Liver (tissue), 9 donors: ENCODE data around the gene EIF3K. TPM values are rescaled to one million over a fixed set of nuclear protein-coding genes. Genes with fewer than 3 reads are reported as not detected.

Experiments used
- DNase-seq: peaks from one replicate; pipeline ENCODE4 v3.0.0-alpha.2; 2017; ENCODE audit warnings: low spot score
- H3K27ac ChIP-seq, 2 donors: one replicate each; pipeline ENCODE4 v1.7.0; 2013; ENCODE audit warnings: inconsistent platforms in 2 of 2, low read length in 2 of 2, control low read depth in 1 of 2, low read depth in 1 of 2, mild to moderate bottlenecking in 1 of 2
- H3K27me3 ChIP-seq, 4 donors: one replicate each; pipeline versions ENCODE4 v1.6.1 to v1.7.0; 2013; ENCODE audit warnings: low read length in 3 of 4, inconsistent platforms in 1 of 4, mild to moderate bottlenecking in 1 of 4, moderate library complexity in 1 of 4; ENCODE audit not compliant: control insufficient read depth in 4 of 4, insufficient read depth in 4 of 4
- H3K36me3 ChIP-seq, 4 donors: one replicate each; pipeline versions ENCODE4 v1.6.1 to v1.7.0; 2013; ENCODE audit warnings: low read length in 3 of 4, mild to moderate bottlenecking in 3 of 4, low read depth in 1 of 4, moderate library complexity in 1 of 4; ENCODE audit not compliant: control insufficient read depth in 4 of 4, insufficient read depth in 3 of 4
- H3K4me1 ChIP-seq, 4 donors: one replicate each; pipeline versions ENCODE4 v1.6.1 to v1.7.0; 2013; ENCODE audit warnings: low read length in 3 of 4, mild to moderate bottlenecking in 3 of 4, moderate library complexity in 1 of 4; ENCODE audit not compliant: control insufficient read depth in 4 of 4, insufficient read depth in 4 of 4
- H3K4me3 ChIP-seq, 3 donors: one replicate each; pipeline versions ENCODE4 v1.6.1 to v1.7.0; 2013; ENCODE audit warnings: low read length in 3 of 3, control low read depth in 1 of 3, low read depth in 1 of 3, mild to moderate bottlenecking in 1 of 3
- H3K9ac ChIP-seq, 2 donors: one replicate each; pipeline ENCODE4 v1.7.0; 2013; ENCODE audit warnings: low read length in 2 of 2, mild to moderate bottlenecking in 2 of 2, moderate library complexity in 2 of 2, control low read depth in 1 of 2, low read depth in 1 of 2
- H3K9me3 ChIP-seq, 4 donors: one replicate each; pipeline versions ENCODE4 v1.6.1 to v1.7.0; 2013; ENCODE audit warnings: low read length in 3 of 4; ENCODE audit not compliant: control insufficient read depth in 4 of 4
- ATF3 ChIP-seq: IDR thresholded peaks from 2 replicates; pipeline ENCODE4 v1.6.1; 2016; ENCODE audit warnings: antibody characterized with exemption
- FOXA2 ChIP-seq: IDR thresholded peaks from 2 replicates; pipeline ENCODE4 v1.6.1; 2016; ENCODE audit warnings: antibody characterized with exemption
- GABPA ChIP-seq, 2 donors: IDR thresholded peaks in 1 of 2; conservative IDR thresholded peaks in 1 of 2; 2 replicates each; pipeline ENCODE4 v1.6.1; 2016; ENCODE audit warnings: antibody characterized with exemption in 2 of 2, mild to moderate bottlenecking in 1 of 2, moderate library complexity in 1 of 2
- HNF4A ChIP-seq, 2 donors: conservative IDR thresholded peaks; 2 replicates each; pipeline ENCODE4 v1.6.1; 2016; ENCODE audit warnings: antibody characterized with exemption in 2 of 2, mild to moderate bottlenecking in 2 of 2
- JUND ChIP-seq, 2 donors: IDR thresholded peaks; 2 replicates each; pipeline ENCODE4 v1.6.1; 2016; ENCODE audit warnings: antibody characterized with exemption in 2 of 2
- RAD21 ChIP-seq, 2 donors: IDR thresholded peaks; 2 replicates each; pipeline ENCODE4 v1.6.1; 2016; ENCODE audit warnings: antibody characterized with exemption in 2 of 2, mild to moderate bottlenecking in 2 of 2
- RXRA ChIP-seq, 2 donors: IDR thresholded peaks; 2 replicates each; pipeline ENCODE4 v1.6.1; 2017 to 2018; ENCODE audit warnings: antibody characterized with exemption in 2 of 2, mild to moderate bottlenecking in 1 of 2
- TAF1 ChIP-seq: conservative IDR thresholded peaks from 2 replicates; pipeline ENCODE4 v1.6.1; 2016; ENCODE audit warnings: antibody characterized with exemption, mild to moderate bottlenecking
- YY1 ChIP-seq: IDR thresholded peaks from 2 replicates; pipeline ENCODE4 v1.6.1; 2016; ENCODE audit warnings: antibody characterized with exemption, mild to moderate bottlenecking
- WGBS: extraction: QIAGEN DNeasy Blood & Tissue Kit; methylation state at CpG from one replicate; pipeline ENCODE4 v1.1.7; 2013; 5-methylcytosine and 5-hydroxymethylcytosine counted together
- polyA plus RNA-seq, 2 donors: library from polyadenylated mRNA; stranded (reverse) in 1 of 2; unstranded in 1 of 2; fragments of 200-250 nt in 1 of 2; fragments of >200 nt in 1 of 2; fragmentation: Nextera tagmentation in 1 of 2; extraction: Ambion mirVana in 1 of 2; gene quantifications; one replicate each; pipeline versions ENCODE4 v1.2.1 to v1.2.3, GENCODE V29; 2013 to 2015
- total RNA-seq, 2 donors: library from RNA; depleted of rRNA; stranded (reverse); fragments of >200 nt; gene quantifications; one replicate each; pipeline ENCODE4 v1.2.3, GENCODE V29; 2014
- TF ChIP-seq, protein P1 (sequence below): IDR thresholded peaks from 2 replicates; pipeline ENCODE4 v1.6.1; 2016; ENCODE audit warnings: antibody characterized with exemption
- TF ChIP-seq, protein P2 (sequence below): fragments of 150-350 bp; IDR thresholded peaks from 2 replicates; pipeline ENCODE4 v1.5.1; 2017; ENCODE audit warnings: improper control_type of control experiment, low read depth, low read length; ENCODE audit not compliant: missing input control
- donor health status: healthy.
- donor health status: healthy.
- donor health status: healthy.
- donor health status: healthy.
- donor health status: healthy.

EIF3K gene
- total and polyA plus RNA-seq, 4 donors = 118 to 240 (median 151) TPM

GRCh38 chr19:38675611-38676010 lies 56.6 kb downstream of the EIF3K start:
- H3K4me3 ChIP-seq = no peak overlapping the region
- no peak overlapping the region for H3K9ac ChIP-seq
- peak in 1 of 2 donors; percentile 22 for TF ChIP-seq RAD21 (IDR thresholded peaks at IDR 0.05)
- TF ChIP-seq HNF4A (conservative IDR thresholded peaks at IDR 0.05) = peak in 1 of 2 donors; percentile 20
- TF ChIP-seq FOXA2 = no peak
- TF ChIP-seq YY1 = no peak

DNA sequence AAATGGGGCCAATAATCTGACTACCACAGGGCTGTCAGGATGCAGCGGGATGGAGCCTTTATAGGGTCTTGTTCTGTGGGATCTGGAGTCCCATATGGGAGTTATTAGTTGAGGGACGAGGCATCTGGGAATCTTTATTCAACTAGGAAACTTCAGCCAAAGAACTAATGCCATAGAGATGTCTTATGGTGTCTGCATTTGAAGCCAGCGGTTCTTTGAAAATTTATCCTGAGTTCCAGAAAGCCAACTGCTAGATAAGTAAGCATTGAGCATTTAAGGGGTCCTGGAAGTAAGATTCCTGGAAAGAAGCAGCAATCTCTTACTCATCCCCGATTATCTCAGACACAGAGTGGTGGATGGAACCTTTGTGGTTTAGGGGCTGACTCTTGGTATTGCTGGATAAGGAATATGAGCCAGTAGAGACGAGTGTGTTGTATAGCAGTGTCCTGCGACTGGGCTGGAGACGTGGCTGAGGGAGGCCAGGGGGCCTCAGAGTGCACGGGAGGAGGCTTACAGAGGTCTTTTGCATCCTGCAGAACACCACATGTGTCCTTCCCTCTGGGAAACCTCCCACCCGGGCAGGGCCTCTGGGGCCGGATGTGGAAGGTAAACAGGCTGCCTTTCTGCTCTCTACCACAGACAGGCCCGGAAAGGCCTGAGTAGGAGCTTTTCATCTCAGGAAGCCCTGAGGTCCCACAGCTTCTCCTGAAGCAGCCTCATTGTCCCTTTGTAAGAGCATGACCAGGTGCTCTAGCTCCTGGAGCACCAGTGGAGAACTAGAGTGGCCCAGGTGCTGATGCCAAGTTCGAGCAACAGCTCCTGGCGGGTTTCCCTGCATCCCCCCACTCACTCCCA lies 57.3 kb downstream of the EIF3K start:
- no peak for TF ChIP-seq GABPA (IDR thresholded peaks at IDR 0.05 in 1 of 2, conservative IDR thresholded peaks at IDR 0.05 in 1 of 2)
- no peak for TF ChIP-seq HNF4A (conservative IDR thresholded peaks at IDR 0.05)
- TF ChIP-seq YY1 = no peak
- TF ChIP-seq TAF1 = no peak
- no peak for TF ChIP-seq RAD21 (IDR thresholded peaks at IDR 0.05)
- no peak for TF ChIP-seq ATF3
- TF ChIP-seq, protein P1, sequence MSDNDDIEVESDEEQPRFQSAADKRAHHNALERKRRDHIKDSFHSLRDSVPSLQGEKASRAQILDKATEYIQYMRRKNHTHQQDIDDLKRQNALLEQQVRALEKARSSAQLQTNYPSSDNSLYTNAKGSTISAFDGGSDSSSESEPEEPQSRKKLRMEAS = no peak
- TF ChIP-seq, protein P2, sequence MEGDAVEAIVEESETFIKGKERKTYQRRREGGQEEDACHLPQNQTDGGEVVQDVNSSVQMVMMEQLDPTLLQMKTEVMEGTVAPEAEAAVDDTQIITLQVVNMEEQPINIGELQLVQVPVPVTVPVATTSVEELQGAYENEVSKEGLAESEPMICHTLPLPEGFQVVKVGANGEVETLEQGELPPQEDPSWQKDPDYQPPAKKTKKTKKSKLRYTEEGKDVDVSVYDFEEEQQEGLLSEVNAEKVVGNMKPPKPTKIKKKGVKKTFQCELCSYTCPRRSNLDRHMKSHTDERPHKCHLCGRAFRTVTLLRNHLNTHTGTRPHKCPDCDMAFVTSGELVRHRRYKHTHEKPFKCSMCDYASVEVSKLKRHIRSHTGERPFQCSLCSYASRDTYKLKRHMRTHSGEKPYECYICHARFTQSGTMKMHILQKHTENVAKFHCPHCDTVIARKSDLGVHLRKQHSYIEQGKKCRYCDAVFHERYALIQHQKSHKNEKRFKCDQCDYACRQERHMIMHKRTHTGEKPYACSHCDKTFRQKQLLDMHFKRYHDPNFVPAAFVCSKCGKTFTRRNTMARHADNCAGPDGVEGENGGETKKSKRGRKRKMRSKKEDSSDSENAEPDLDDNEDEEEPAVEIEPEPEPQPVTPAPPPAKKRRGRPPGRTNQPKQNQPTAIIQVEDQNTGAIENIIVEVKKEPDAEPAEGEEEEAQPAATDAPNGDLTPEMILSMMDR = no peak
- Histone ChIP-seq H3K9ac (no peak overlapping the region), H3K4me1 (peaks cover 12 to 68% (median 27%) of the 10 kb centered on the region in 4 donors), H3K27ac (peak overlapping the region; percentile 50 to 62), H3K4me3 (no peak overlapping the region), H3K36me3 (peaks cover 0 to 3% (median 0%) of the 10 kb centered on the region in 4 donors), H3K9me3 (no peaks in the 10 kb centered on the region), H3K27me3 (no peaks in the 10 kb centered on the region)
- DNase-seq = no peak
- 69% methylated on average over 13 of the region's 13 CpGs for WGBS

More at GRCh38 chr19:38675611-38676010, 56.6 kb downstream of the EIF3K start:
- Histone ChIP-seq H3K36me3 (peaks cover 0 to 3% (median 0%) of the 10 kb centered on the region in 4 donors), H3K4me1 (peaks cover 12 to 71% (median 31%) of the 10 kb centered on the region in 4 donors), H3K27me3 (no peaks in the 10 kb centered on the region), H3K9me3 (no peaks in the 10 kb centered on the region), H3K27ac (peak overlapping the region; percentile 50 to 62)
- DNase-seq = no peak
- WGBS = 88% methylated on average over 5 of the region's 5 CpGs

GRCh38 chr19:38676878-38677646 lies 58.1 kb downstream of the EIF3K start:
- TF ChIP-seq RXRA (IDR thresholded peaks at IDR 0.05) = no peak
- no peak for TF ChIP-seq JUND (IDR thresholded peaks at IDR 0.05)
- TF ChIP-seq, protein P2 = no peak
- no peak for TF ChIP-seq ATF3

More at GRCh38 chr19:38676878-38677646, 58.1 kb downstream of the EIF3K start:
- DNase-seq = no peak
- H3K9ac ChIP-seq = no peak overlapping the region
- H3K27me3 ChIP-seq = no peaks in the 10 kb centered on the region
- no peaks in the 10 kb centered on the region for H3K9me3 ChIP-seq
- peaks cover 0 to 3% (median 0%) of the 10 kb centered on the region in 4 donors for H3K36me3 ChIP-seq
- H3K27ac ChIP-seq = peak overlapping the region in 1 of 2 donors; percentile 50
- no peak overlapping the region for H3K4me3 ChIP-seq
- H3K4me1 ChIP-seq = peaks cover 10 to 65% (median 24%) of the 10 kb centered on the region in 4 donors
- 85% methylated on average over 11 of the region's 11 CpGs for WGBS
